Measurements from ENCODE around the gene BACE1. TPM values are rescaled to one million over a fixed set of nuclear protein-coding genes. Genes with fewer than 3 reads are reported as not detected.
A peak's percentile ranks its signal among the peaks of the same experiment; 100 is the strongest.

Gene BACE1
- total RNA-seq, 1 experiment from 2014 or later, result 8.5 TPM

GRCh38 chr11:117356126-117356890 lies 40.3 kb upstream of the BACE1 start (continued):
- no peak for TF ChIP-seq AR (CRISPR knock-in tag; IDR thresholded peaks at IDR 0.05)
- no peak for TF ChIP-seq GRHL2 (CRISPR knock-in tag; IDR thresholded peaks at IDR 0.05; ENCODE audit: insufficient replicate concordance, severe bottlenecking)
- TF ChIP-seq ZNF232 (CRISPR knock-in tag; IDR thresholded peaks at IDR 0.05), result no peak
- no peak for TF ChIP-seq MAX (CRISPR knock-in tag; IDR thresholded peaks at IDR 0.05)
- no peak for TF ChIP-seq CBFB (CRISPR knock-in tag; IDR thresholded peaks at IDR 0.05; ENCODE audit: low read depth)
- TF ChIP-seq FOXJ3 (CRISPR knock-in tag; IDR thresholded peaks at IDR 0.05; ENCODE audit: borderline replicate concordance), result no peak
- TF ChIP-seq ZNF263 (CRISPR knock-in tag; IDR thresholded peaks at IDR 0.05; ENCODE audit: low read depth), result no peak
- TF ChIP-seq ZNF416 (CRISPR knock-in tag; IDR thresholded peaks at IDR 0.05), result no peak
- no peak for TF ChIP-seq PRDM15 (CRISPR knock-in tag; IDR thresholded peaks at IDR 0.05)
- no peak for TF ChIP-seq ZNF671 (CRISPR knock-in tag; IDR thresholded peaks at IDR 0.05)

DNA sequence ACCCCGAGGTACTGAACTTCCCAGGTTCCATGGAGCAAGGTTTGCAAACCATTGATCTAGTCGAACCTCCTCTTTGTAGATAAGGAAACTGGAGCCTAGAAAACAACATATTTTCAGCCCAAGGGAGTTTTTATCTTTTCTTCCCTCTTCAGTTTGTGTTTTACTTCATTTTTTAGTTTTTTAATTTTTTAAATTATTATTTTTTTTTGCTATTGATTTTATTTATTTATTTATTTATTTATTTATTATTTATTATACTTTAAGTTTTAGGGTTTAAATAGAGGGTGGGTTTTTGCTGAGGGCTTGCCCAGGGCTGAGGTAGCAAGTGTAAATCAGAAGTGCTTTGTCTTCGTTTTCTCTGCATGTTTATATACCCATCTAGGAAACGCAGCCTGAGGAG lies 38.5 kb upstream of the BACE1 start:
- TF ChIP-seq HMGA2 (CRISPR knock-in tag; IDR thresholded peaks at IDR 0.05) (peak; percentile 94), USF2 (CRISPR knock-in tag; IDR thresholded peaks at IDR 0.05) (no peak)
- ChIA-PET POLR2A (no interaction called here), CTCF (no interaction called here)
- peaks cover 9% of the 10 kb centered on the region for H3K36me3 Mint-ChIP-seq
- no peaks in the 10 kb centered on the region for H3K27me3 Mint-ChIP-seq (ENCODE audit: low read depth)
- H3K4me1 Mint-ChIP-seq, result no peaks in the 10 kb centered on the region
- DNase-seq (ENCODE audit: low spot score) (no peak), ATAC-seq (no peak)
- H3K9me3 Mint-ChIP-seq, result no peaks in the 10 kb centered on the region
- no peak overlapping the region for H3K4me3 Mint-ChIP-seq
- H3K27ac Mint-ChIP-seq, result no peak overlapping the region

DNA sequence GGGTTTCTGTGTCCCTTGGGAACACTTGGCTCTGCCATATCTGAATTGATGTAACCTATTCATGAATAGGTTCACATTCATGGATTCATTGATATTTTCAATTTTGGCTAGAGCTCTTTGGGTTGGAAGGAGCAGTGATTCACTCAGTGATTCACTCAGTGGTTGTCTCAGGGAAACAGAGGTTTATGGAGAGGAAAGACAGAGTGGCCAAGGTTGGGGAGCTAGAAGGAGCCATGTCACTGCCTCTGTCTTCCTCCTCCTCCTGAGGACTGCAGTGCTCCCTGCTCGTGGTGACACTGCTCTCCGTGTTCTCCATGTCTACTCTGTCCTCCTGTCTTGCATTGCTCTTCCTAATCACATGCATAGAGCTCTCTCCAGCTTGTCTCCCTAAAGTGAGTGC lies 29.0 kb upstream of the BACE1 start:
- CTCF ChIA-PET, result no interaction called here
- no peak overlapping the region for H3K4me3 Mint-ChIP-seq
- no peaks in the 10 kb centered on the region for H3K9me3 Mint-ChIP-seq
- no peaks in the 10 kb centered on the region for H3K27me3 Mint-ChIP-seq (ENCODE audit: low read depth)
- H3K27ac Mint-ChIP-seq, result no peak overlapping the region
- H3K4me1 Mint-ChIP-seq, result no peaks in the 10 kb centered on the region
- POLR2A ChIA-PET, result no interaction called here
- DNase-seq (ENCODE audit: low spot score), result no peak
- H3K36me3 Mint-ChIP-seq, result peaks cover 18% of the 10 kb centered on the region
- no peak for ATAC-seq
- TF ChIP-seq, protein P1, sequence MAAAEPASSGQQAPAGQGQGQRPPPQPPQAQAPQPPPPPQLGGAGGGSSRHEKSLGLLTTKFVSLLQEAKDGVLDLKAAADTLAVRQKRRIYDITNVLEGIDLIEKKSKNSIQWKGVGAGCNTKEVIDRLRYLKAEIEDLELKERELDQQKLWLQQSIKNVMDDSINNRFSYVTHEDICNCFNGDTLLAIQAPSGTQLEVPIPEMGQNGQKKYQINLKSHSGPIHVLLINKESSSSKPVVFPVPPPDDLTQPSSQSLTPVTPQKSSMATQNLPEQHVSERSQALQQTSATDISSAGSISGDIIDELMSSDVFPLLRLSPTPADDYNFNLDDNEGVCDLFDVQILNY (CRISPR knock-in tag; IDR thresholded peaks at IDR 0.05), result no peak
- TF ChIP-seq, protein P2, sequence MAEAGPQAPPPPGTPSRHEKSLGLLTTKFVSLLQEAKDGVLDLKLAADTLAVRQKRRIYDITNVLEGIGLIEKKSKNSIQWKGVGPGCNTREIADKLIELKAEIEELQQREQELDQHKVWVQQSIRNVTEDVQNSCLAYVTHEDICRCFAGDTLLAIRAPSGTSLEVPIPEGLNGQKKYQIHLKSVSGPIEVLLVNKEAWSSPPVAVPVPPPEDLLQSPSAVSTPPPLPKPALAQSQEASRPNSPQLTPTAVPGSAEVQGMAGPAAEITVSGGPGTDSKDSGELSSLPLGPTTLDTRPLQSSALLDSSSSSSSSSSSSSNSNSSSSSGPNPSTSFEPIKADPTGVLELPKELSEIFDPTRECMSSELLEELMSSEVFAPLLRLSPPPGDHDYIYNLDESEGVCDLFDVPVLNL (CRISPR knock-in tag; IDR thresholded peaks at IDR 0.05; ENCODE audit: borderline replicate concordance, low read depth), result no peak
- no peak for TF ChIP-seq FOXP4 (CRISPR knock-in tag; IDR thresholded peaks at IDR 0.05)
- TF ChIP-seq ZNF423 (CRISPR knock-in tag; IDR thresholded peaks at IDR 0.05), result no peak
- TF ChIP-seq GABPB1 (CRISPR knock-in tag; IDR thresholded peaks at IDR 0.05), result no peak
- TF ChIP-seq CBFB (CRISPR knock-in tag; IDR thresholded peaks at IDR 0.05; ENCODE audit: low read depth), result no peak
- no peak for TF ChIP-seq GTF2I (CRISPR knock-in tag; conservative IDR thresholded peaks at IDR 0.05)
- TF ChIP-seq, protein P3, sequence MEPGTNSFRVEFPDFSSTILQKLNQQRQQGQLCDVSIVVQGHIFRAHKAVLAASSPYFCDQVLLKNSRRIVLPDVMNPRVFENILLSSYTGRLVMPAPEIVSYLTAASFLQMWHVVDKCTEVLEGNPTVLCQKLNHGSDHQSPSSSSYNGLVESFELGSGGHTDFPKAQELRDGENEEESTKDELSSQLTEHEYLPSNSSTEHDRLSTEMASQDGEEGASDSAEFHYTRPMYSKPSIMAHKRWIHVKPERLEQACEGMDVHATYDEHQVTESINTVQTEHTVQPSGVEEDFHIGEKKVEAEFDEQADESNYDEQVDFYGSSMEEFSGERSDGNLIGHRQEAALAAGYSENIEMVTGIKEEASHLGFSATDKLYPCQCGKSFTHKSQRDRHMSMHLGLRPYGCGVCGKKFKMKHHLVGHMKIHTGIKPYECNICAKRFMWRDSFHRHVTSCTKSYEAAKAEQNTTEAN (CRISPR knock-in tag; IDR thresholded peaks at IDR 0.05), result no peak
- no peak for TF ChIP-seq NR1H2 (CRISPR knock-in tag; IDR thresholded peaks at IDR 0.05)

Data from WTC11 (cell line).